Measurements from ENCODE around the gene FOXL2. TPM values are rescaled to one million over a fixed set of nuclear protein-coding genes. Genes with fewer than 3 reads are reported as not detected.

FOXL2 gene
- total RNA-seq, 4 donors from 2014 or later, result not detected

GRCh38 chr3:138943724-138944653, 2.9 kb downstream of the FOXL2 start:
- no peak overlapping the region for H3K27ac ChIP-seq

GRCh38 chr3:138942861-138943623, 3.9 kb downstream of the FOXL2 start:
- Histone ChIP-seq H3K36me3 (no peaks in the 10 kb centered on the region), H3K27ac (no peak overlapping the region), H3K4me1 (peaks cover 25 to 57% (median 38%) of the 10 kb centered on the region in 4 donors), H3K27me3 (peaks cover 100% of the 10 kb centered on the region), H3K9me3 (no peaks in the 10 kb centered on the region), H3K4me3 (no peak overlapping the region)
- intact Hi-C loops (cut with DNase I; ENCODE audit: low total_unique reads), result loop anchor here (10.0 kb wide), 1 partner anchor 382 kb away; no protein-coding TSS in a partner anchor
- TF ChIP-seq POLR2AphosphoS5 (IDR thresholded peaks at IDR 0.05) (peak in 1 of 3 donors; percentile 60), CTCF (IDR thresholded peaks at IDR 0.05) (no peak)
- DNase-seq, result no peak
- in situ Hi-C loops (cut with MboI; ENCODE audit: low pct_ligation_motif_present in 1 of 4, low pct_unique_long_range_greater_than_20kb in 1 of 4, low sequenced_read_pairs in 3 of 4), result loop anchor here in 2 of 4 donors (25.0 kb wide), 2 partner anchors 394 to 531 kb away; partner anchors contain the start of gene MRPS22 (in 2 of the 2)
- WGBS, 2 donors (ENCODE audit: low coverage in 1 of 2), result 34 to 45% methylated on average over 5 to 24 of the region's 25 CpGs

More at GRCh38 chr3:138943724-138944653, 2.9 kb downstream of the FOXL2 start:
- intact Hi-C loops (cut with DNase I; ENCODE audit: low total_unique reads) (loop anchor here (10.0 kb wide), 1 partner anchor 381 kb away; no protein-coding TSS in a partner anchor), in situ Hi-C loops (cut with MboI; ENCODE audit: low pct_ligation_motif_present in 1 of 4, low pct_unique_long_range_greater_than_20kb in 1 of 4, low sequenced_read_pairs in 3 of 4) (loop anchor here in 2 of 4 donors (25.0 kb wide), 2 partner anchors 393 to 532 kb away; partner anchors contain the start of gene MRPS22 (in 2 of the 2))
- 12 to 15% methylated on average over 23 to 30 of the region's 30 CpGs for WGBS, 2 donors (ENCODE audit: low coverage in 1 of 2)
- DNase-seq, result no peak
- H3K4me1 ChIP-seq, result peaks cover 25 to 47% (median 31%) of the 10 kb centered on the region in 4 donors
- no peak for TF ChIP-seq POLR2AphosphoS5 (IDR thresholded peaks at IDR 0.05)
- TF ChIP-seq CTCF (IDR thresholded peaks at IDR 0.05), result no peak
- no peak for TF ChIP-seq POLR2A (IDR thresholded peaks at IDR 0.05)
- no peak for TF ChIP-seq EP300 (IDR thresholded peaks at IDR 0.05; ENCODE audit: low read depth)
- no peaks in the 10 kb centered on the region for H3K9me3 ChIP-seq
- H3K27me3 ChIP-seq, result peaks cover 100% of the 10 kb centered on the region
- H3K36me3 ChIP-seq, result no peaks in the 10 kb centered on the region
- no peak overlapping the region for H3K4me3 ChIP-seq

DNA sequence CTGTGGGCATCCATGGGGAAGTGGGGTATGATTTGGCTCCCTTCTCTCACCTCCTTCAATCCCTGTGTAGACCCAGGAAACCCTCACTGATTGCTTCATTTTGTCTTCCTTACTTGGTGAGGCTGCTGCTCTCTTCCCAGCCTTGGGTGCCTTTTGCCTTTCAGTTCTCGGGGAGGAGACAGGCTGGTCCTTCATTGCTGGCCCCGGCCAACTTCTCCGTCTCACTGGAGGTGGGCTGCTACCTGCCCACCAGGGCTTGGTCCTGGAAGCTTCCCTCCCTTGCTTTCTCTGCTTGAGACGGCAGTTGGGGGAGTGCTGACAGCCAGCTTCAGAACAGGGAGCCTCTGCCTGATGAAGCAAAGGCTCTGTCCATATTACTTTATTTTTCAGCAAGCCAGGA, 4.7 kb downstream of the FOXL2 start:
- WGBS, 2 donors (ENCODE audit: low coverage in 1 of 2), result 94% methylated on average over 4 of the region's 4 CpGs; no CpG with 5 or more reads in 1 of the 2 donors

More for the DNA sequence above, 4.7 kb downstream of the FOXL2 start:
- no peak for DNase-seq
- Histone ChIP-seq H3K4me3 (no peak overlapping the region), H3K27me3 (peaks cover 100% of the 10 kb centered on the region), H3K9me3 (no peaks in the 10 kb centered on the region), H3K27ac (no peak overlapping the region), H3K36me3 (no peaks in the 10 kb centered on the region), H3K4me1 (peaks cover 25 to 61% (median 41%) of the 10 kb centered on the region in 4 donors)
- intact Hi-C loops (cut with DNase I; ENCODE audit: low total_unique reads), result loop anchor here (10.0 kb wide), 1 partner anchor 383 kb away; no protein-coding TSS in a partner anchor
- no peak for TF ChIP-seq POLR2AphosphoS5 (IDR thresholded peaks at IDR 0.05)
- no peak for TF ChIP-seq POLR2A (IDR thresholded peaks at IDR 0.05)
- TF ChIP-seq CTCF (IDR thresholded peaks at IDR 0.05), result no peak
- no peak for TF ChIP-seq EP300 (IDR thresholded peaks at IDR 0.05; ENCODE audit: low read depth)
- in situ Hi-C loops (cut with MboI; ENCODE audit: low pct_ligation_motif_present in 1 of 4, low pct_unique_long_range_greater_than_20kb in 1 of 4, low sequenced_read_pairs in 3 of 4), result loop anchor here in 2 of 4 donors (25.0 kb wide), 2 partner anchors 395 to 530 kb away; partner anchors contain the start of gene MRPS22 (in 2 of the 2)
